ENCODE results near the gene ZFX. TPM values are rescaled to one million over a fixed set of nuclear protein-coding genes. Genes with fewer than 3 reads are reported as not detected.

ZFX gene
- total and polyA plus RNA-seq, 12 donors = 8.1 to 58.6 (median 35.2) TPM

GRCh38 chrX:24242649-24243175, 93.2 kb downstream of the ZFX start:
- intact Hi-C loops (cut with DNase I) = loop anchor here in 1 of 2 donors (5.0 kb wide), 1 partner anchor 160 kb away; no protein-coding TSS in a partner anchor
- Histone ChIP-seq H3K9me3 (replicated peaks in 1 of 3) (no peaks in the 10 kb centered on the region), H3K4me3 (no peak overlapping the region), H3K27ac (no peak overlapping the region), H3K4me1 (replicated peaks in 1 of 2) (no peaks in the 10 kb centered on the region), H3K36me3 (replicated peaks in 1 of 2) (no peaks in the 10 kb centered on the region), H3K27me3 (no peaks in the 10 kb centered on the region)
- no peak for TF ChIP-seq POLR2A (IDR thresholded peaks at IDR 0.05)
- TF ChIP-seq CTCF (IDR thresholded peaks at IDR 0.05) = no peak
- WGBS, 4 donors = 40 to 50% (median 44%) methylated on average over 1 to 8 of the region's 8 CpGs
- peak in 6 of 7 donors; percentile 24 to 61 (median 32) for DNase-seq

- H3K4me3 ChIP-seq = no peak overlapping the region
- TF ChIP-seq POLR2A (IDR thresholded peaks at IDR 0.05) = no peak
- no peak for DNase-seq
- no peaks in the 10 kb centered on the region for H3K4me1 ChIP-seq (replicated peaks in 1 of 2)
- no peaks in the 10 kb centered on the region for H3K9me3 ChIP-seq (replicated peaks in 1 of 3)
- 62 to 75% (median 70%) methylated on average over 5 of the region's 5 CpGs for WGBS, 4 donors
- H3K36me3 ChIP-seq (replicated peaks in 1 of 2) = no peaks in the 10 kb centered on the region
- H3K27me3 ChIP-seq = no peaks in the 10 kb centered on the region
- intact Hi-C loops (cut with DNase I) = loop anchor here in 1 of 2 donors (5.0 kb wide), 1 partner anchor 161 kb away; no protein-coding TSS in a partner anchor
- no peak overlapping the region for H3K27ac ChIP-seq
These were observed 93.7 kb downstream of the ZFX start for GRCh38 chrX:24243188-24243587.

GRCh38 chrX:24243692-24244091, 94.2 kb downstream of the ZFX start:
- no peak overlapping the region for H3K27ac ChIP-seq
- 55 to 83% (median 69%) methylated on average over 3 of the region's 3 CpGs for WGBS, 4 donors
- intact Hi-C loops (cut with DNase I) = loop anchor here in 1 of 2 donors (5.0 kb wide), 1 partner anchor 161 kb away; no protein-coding TSS in a partner anchor
- no peak overlapping the region for H3K4me3 ChIP-seq
- no peak for DNase-seq
- H3K4me1 ChIP-seq (replicated peaks in 1 of 2) = no peaks in the 10 kb centered on the region
- no peaks in the 10 kb centered on the region for H3K36me3 ChIP-seq (replicated peaks in 1 of 2)
- H3K9me3 ChIP-seq (replicated peaks in 1 of 3) = no peaks in the 10 kb centered on the region
- TF ChIP-seq CTCF (IDR thresholded peaks at IDR 0.05) (no peak), POLR2A (IDR thresholded peaks at IDR 0.05) (no peak)
- H3K27me3 ChIP-seq = no peaks in the 10 kb centered on the region

GRCh38 chrX:24245202-24245601, 95.7 kb downstream of the ZFX start:
- no peak overlapping the region for H3K4me3 ChIP-seq
- WGBS, 4 donors = 57 to 66% (median 61%) methylated on average over 6 of the region's 6 CpGs
- intact Hi-C loops (cut with DNase I) = no loop called here
- no peaks in the 10 kb centered on the region for H3K27me3 ChIP-seq
- H3K9me3 ChIP-seq (replicated peaks in 1 of 3) = no peaks in the 10 kb centered on the region
- TF ChIP-seq CTCF (IDR thresholded peaks at IDR 0.05) (no peak), POLR2A (IDR thresholded peaks at IDR 0.05) (no peak)
- H3K4me1 ChIP-seq (replicated peaks in 1 of 2) = no peaks in the 10 kb centered on the region
- H3K36me3 ChIP-seq (replicated peaks in 1 of 2) = no peaks in the 10 kb centered on the region
- no peak for DNase-seq
- no peak overlapping the region for H3K27ac ChIP-seq

GRCh38 chrX:24248042-24248441, 98.5 kb downstream of the ZFX start:
- no peak for TF ChIP-seq POLR2A (IDR thresholded peaks at IDR 0.05)
- no peak for TF ChIP-seq CTCF (IDR thresholded peaks at IDR 0.05)
- WGBS, 4 donors = 83 to 87% (median 85%) methylated on average over 4 of the region's 4 CpGs
- peaks cover 6% of the 10 kb centered on the region for H3K27me3 ChIP-seq
- H3K36me3 ChIP-seq (replicated peaks in 1 of 2) = no peaks in the 10 kb centered on the region
- H3K9me3 ChIP-seq (replicated peaks in 1 of 3) = no peaks in the 10 kb centered on the region
- no peaks in the 10 kb centered on the region for H3K4me1 ChIP-seq (replicated peaks in 1 of 2)
- no peak overlapping the region for H3K4me3 ChIP-seq
- DNase-seq = no peak
- no peak overlapping the region for H3K27ac ChIP-seq
- intact Hi-C loops (cut with DNase I) = no loop called here

Data from adrenal gland (tissue), 12 donors.